B cell (primary cell): ENCODE data around the gene APMAP. TPM values are rescaled to one million over a fixed set of nuclear protein-coding genes. Genes with fewer than 3 reads are reported as not detected.

Experiments used
- ATAC-seq: fragments of 200-7000 bp; cut with Tn5 transposase; one replicate; pipeline ENCODE4 v1.10.0; 2021; ENCODE audit warnings: low read depth, mild to moderate bottlenecking, moderate number of reproducible peaks, moderate library complexity
- CTCF ChIA-PET: fragments of 350-600 bp; sonication (Branson Sonifier 250); formaldehyde crosslinking; loops from one replicate; lab custom pipeline; 2021; ENCODE audit warnings: antibody characterized with exemption, inconsistent platforms; lab: Charles Lee
- POLR2A ChIA-PET: fragments of 350-600 bp; sonication (Branson Sonifier 250); formaldehyde crosslinking; loops from one replicate; lab custom pipeline; 2021; ENCODE audit warnings: antibody characterized with exemption; lab: Charles Lee
- DNase-seq: peaks from one replicate; pipeline ENCODE4 v3.0.0; 2013
- H2AFZ ChIP-seq: 2 replicates; pipeline ENCODE4 v1.6.1; 2012; ENCODE audit warnings: mild to moderate bottlenecking, low read depth, low read length; ENCODE audit not compliant: insufficient read depth, poor library complexity, severe bottlenecking
- H3K27ac ChIP-seq, 2 donors: 1 replicate in 1 of 2; 2 replicates in 1 of 2; pipeline ENCODE4 v1.5.1; 2012 to 2013; ENCODE audit warnings: low read length in 2 of 2, mild to moderate bottlenecking in 2 of 2, moderate library complexity in 1 of 2
- H3K27me3 ChIP-seq, 4 experiments: fragments of 200-600 bp in 1 of 4; sonication (generic) in 1 of 4; replicated peaks in 1 of 4; 1 replicate in 2 of 4; 2 replicates in 2 of 4; pipeline versions ENCODE4 v1.6.1 to v1.7.0; 2013 to 2016; ENCODE audit warnings: low read length in 3 of 4, mild to moderate bottlenecking in 2 of 4, mixed read lengths in 1 of 4, moderate library complexity in 1 of 4; ENCODE audit not compliant: insufficient read depth in 4 of 4, control insufficient read depth in 3 of 4; ENCODE audit errors: control extremely low read depth in 1 of 4
- H3K36me3 ChIP-seq, 2 experiments: replicated peaks in 1 of 2; 1 replicate in 1 of 2; 2 replicates in 1 of 2; pipeline versions ENCODE4 v1.6.1 to v1.7.1; 2013; ENCODE audit warnings: low read length in 1 of 2; ENCODE audit not compliant: insufficient read depth in 2 of 2, control insufficient read depth in 1 of 2; ENCODE audit errors: control extremely low read depth in 1 of 2, extremely low read depth in 1 of 2
- H3K4me1 ChIP-seq, 2 donors: fragments of 200-600 bp in 1 of 2; sonication (generic) in 1 of 2; 1 replicate in 1 of 2; 2 replicates in 1 of 2; pipeline versions ENCODE4 v1.5.1 to v1.6.1; 2013 to 2017; ENCODE audit warnings: low read length in 2 of 2; ENCODE audit not compliant: control insufficient read depth in 2 of 2, insufficient read depth in 2 of 2
- H3K4me2 ChIP-seq: replicated peaks from 2 replicates; pipeline ENCODE3; 2012; ENCODE audit warnings: mild to moderate bottlenecking, low read depth, low read length; ENCODE audit not compliant: poor library complexity, severe bottlenecking
- H3K4me3 ChIP-seq, 5 experiments: fragments of 200-600 bp in 1 of 5; sonication (generic) in 1 of 5; 1 replicate in 3 of 5; 2 replicates in 2 of 5; pipeline versions ENCODE4 v1.5.1 to v1.7.0; 2011 to 2016; ENCODE audit warnings: low read length in 4 of 5, mild to moderate bottlenecking in 4 of 5, low read depth in 2 of 5, control low read depth in 1 of 5, moderate library complexity in 1 of 5; ENCODE audit not compliant: insufficient read depth in 1 of 5; ENCODE audit errors: control extremely low read depth in 1 of 5, extremely low read depth in 1 of 5
- H3K79me2 ChIP-seq: fragments of 200-600 bp; sonication (generic); one replicate; pipeline ENCODE4 v1.6.0; 2016; ENCODE audit warnings: low read length; ENCODE audit not compliant: control insufficient read depth, insufficient read depth
- H3K9ac ChIP-seq: fragments of 200-600 bp; sonication (generic); 2 replicates; pipeline ENCODE4 v1.6.1; 2017; ENCODE audit warnings: mild to moderate bottlenecking, low read length, moderate library complexity
- H3K9me3 ChIP-seq, 3 donors: one replicate each; pipeline versions ENCODE4 v1.6.1 to v1.7.1; 2013; ENCODE audit warnings: low read length in 2 of 3; ENCODE audit not compliant: control insufficient read depth in 2 of 3, insufficient read depth in 1 of 3; ENCODE audit errors: control extremely low read depth in 1 of 3
- H4K20me1 ChIP-seq: 2 replicates; pipeline ENCODE4 v1.6.0; 2012; ENCODE audit warnings: mild to moderate bottlenecking, low read length; ENCODE audit not compliant: insufficient read depth, control insufficient read depth, poor library complexity, severe bottlenecking
- H3K27ac Mint-ChIP-seq: one replicate; pipeline ENCODE4 v1.8.0; 2021; ENCODE audit warnings: mixed read lengths
- H3K27me3 Mint-ChIP-seq: one replicate; pipeline ENCODE4 v1.8.0; 2021; ENCODE audit warnings: mixed read lengths
- H3K4me1 Mint-ChIP-seq: one replicate; pipeline ENCODE4 v1.8.0; 2021; ENCODE audit warnings: mixed read lengths
- H3K4me3 Mint-ChIP-seq: one replicate; pipeline ENCODE4 v1.8.0; 2021; ENCODE audit warnings: mixed read lengths
- H3K9me3 Mint-ChIP-seq: one replicate; pipeline ENCODE4 v1.8.0; 2022; ENCODE audit warnings: mixed read lengths; ENCODE audit not compliant: insufficient read depth
- CTCF ChIP-seq: fragments of 200-600 bp; IDR thresholded peaks from one replicate; pipeline ENCODE4 v1.8.0; 2022; ENCODE audit warnings: antibody characterized with exemption, mild to moderate bottlenecking
- EZH2 ChIP-seq: IDR thresholded peaks from 2 replicates; pipeline ENCODE4 v1.6.1; 2012; ENCODE audit warnings: borderline replicate concordance, low read depth, mild to moderate bottlenecking, moderate library complexity, low read length; ENCODE audit not compliant: insufficient read depth, poor library complexity, severe bottlenecking
- WGBS: methylation state at CpG from one replicate; pipeline ENCODE4 v1.1.5; 2013; ENCODE audit warnings: missing lambda C conversion rate; ENCODE audit not compliant: insufficient coverage; 5-methylcytosine and 5-hydroxymethylcytosine counted together
- intact Hi-C: fragments of 100-400 bp; cut with micrococcal nuclease; formaldehyde crosslinking; loops from one replicate; pipeline ENCODE4 v1.10.0; 2022
- polyA plus RNA-seq: library from polyadenylated mRNA; depleted of rRNA; stranded (reverse); fragments of >200 nt; gene quantifications from 2 replicates; pipeline ENCODE4 v1.2.3, GENCODE V29; 2012
- total RNA-seq, 2 donors: library from RNA; stranded (reverse); fragments of 120-200 nt in 1 of 2; gene quantifications; 1 replicate in 1 of 2; 2 replicates in 1 of 2; pipeline versions ENCODE4 v1.2.3 to v1.2.4, GENCODE V29; 2013 to 2022

APMAP gene
- total and polyA plus RNA-seq, 2 donors (not counting 1 experiment from before 2014, with no cell fraction given) = 9.1 to 28.0 TPM

GRCh38 chr20:25007491-25008305 lies 15.1 kb upstream of the APMAP start:
- Histone ChIP-seq H3K27ac (no peak overlapping the region), H3K27me3 (no peaks in the 10 kb centered on the region), H3K4me3 (no peak overlapping the region), H3K36me3 (peaks cover 7 to 85% of the 10 kb centered on the region in 2 experiments), H2AFZ (no peak overlapping the region), H3K4me1 (no peaks in the 10 kb centered on the region), H3K79me2 (no peaks in the 10 kb centered on the region), H3K9ac (no peak overlapping the region), H4K20me1 (peaks cover 34% of the 10 kb centered on the region), H3K4me2 (no peak overlapping the region), H3K9me3 (no peaks in the 10 kb centered on the region)
- ATAC-seq (no peak), DNase-seq (no peak)
- H3K9me3 Mint-ChIP-seq = no peaks in the 10 kb centered on the region
- H3K27me3 Mint-ChIP-seq = no peaks in the 10 kb centered on the region
- ChIA-PET CTCF (interaction anchor here (1.0 to 1.1 kb wide), 2 partner anchors 13 to 57 kb away, joined by 3 read pairs; no protein-coding TSS in a partner anchor), POLR2A (no interaction called here)
- WGBS = 98% methylated on average over 21 of the region's 22 CpGs
- H3K4me3 Mint-ChIP-seq = no peak overlapping the region
- H3K4me1 Mint-ChIP-seq = no peaks in the 10 kb centered on the region
- H3K27ac Mint-ChIP-seq = peak overlapping the region; percentile 20
- no peak for TF ChIP-seq EZH2
- TF ChIP-seq CTCF = no peak
- intact Hi-C loops = no loop called here
